Mammary epithelial cell (primary cell): ENCODE measurements around the gene TTLL12.

Source experiments
- EZH2 ChIP-seq: IDR thresholded peaks from 2 replicates; pipeline ENCODE4 v1.6.1; 2012; ENCODE audit warnings: low read length, inconsistent platforms, borderline replicate concordance
- TF ChIP-seq, protein P1 (sequence below), 2 donors: IDR thresholded peaks in 1 of 2; conservative IDR thresholded peaks in 1 of 2; 2 replicates each; pipeline ENCODE4 v1.5.1; 2011 to 2012; ENCODE audit warnings: inconsistent platforms in 2 of 2, low read length in 2 of 2, mild to moderate bottlenecking in 2 of 2, control low read depth in 1 of 2, low read depth in 1 of 2; ENCODE audit not compliant: insufficient read depth in 1 of 2; ENCODE audit errors: extremely low read depth in 1 of 2

DNA sequence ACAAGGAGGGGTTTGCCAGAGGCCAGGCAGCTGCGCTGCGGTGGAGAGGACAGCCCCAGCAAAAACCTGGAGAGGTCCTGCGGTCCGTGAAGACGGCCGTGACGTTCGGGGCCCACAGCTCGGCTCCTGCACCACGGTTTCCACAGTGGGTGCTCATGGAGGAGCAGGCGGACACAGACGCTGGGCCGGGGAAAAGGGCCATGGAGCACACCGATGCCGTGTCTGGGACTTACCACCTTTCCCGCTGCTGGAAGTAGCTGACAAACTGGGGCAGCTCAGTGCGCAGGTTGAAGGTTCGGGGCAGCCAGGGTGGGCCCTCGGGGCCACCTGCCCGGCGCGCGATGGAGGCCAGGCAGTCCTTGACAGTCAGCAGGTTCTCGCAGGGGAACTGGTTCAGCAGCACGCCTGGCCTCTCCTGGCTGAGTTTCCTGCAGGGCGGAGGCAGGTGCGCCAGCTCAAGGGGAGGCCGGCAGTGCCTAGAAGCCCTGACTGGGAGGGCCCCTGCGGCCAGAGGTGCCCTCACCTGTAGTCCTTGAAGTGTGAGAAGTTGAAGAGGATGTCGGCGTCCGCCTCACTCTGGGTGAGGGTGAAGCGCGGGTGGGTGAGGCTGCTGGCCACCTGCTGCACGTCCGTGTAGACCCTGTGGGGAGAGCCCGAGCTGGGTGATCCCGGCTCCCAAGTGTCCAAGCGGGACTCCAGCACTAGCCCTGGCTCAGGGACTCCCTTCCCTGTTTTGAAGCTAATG lies 12.8 kb downstream of the TTLL12 start:
- TF ChIP-seq EZH2, result no peak
- TF ChIP-seq, protein P1, sequence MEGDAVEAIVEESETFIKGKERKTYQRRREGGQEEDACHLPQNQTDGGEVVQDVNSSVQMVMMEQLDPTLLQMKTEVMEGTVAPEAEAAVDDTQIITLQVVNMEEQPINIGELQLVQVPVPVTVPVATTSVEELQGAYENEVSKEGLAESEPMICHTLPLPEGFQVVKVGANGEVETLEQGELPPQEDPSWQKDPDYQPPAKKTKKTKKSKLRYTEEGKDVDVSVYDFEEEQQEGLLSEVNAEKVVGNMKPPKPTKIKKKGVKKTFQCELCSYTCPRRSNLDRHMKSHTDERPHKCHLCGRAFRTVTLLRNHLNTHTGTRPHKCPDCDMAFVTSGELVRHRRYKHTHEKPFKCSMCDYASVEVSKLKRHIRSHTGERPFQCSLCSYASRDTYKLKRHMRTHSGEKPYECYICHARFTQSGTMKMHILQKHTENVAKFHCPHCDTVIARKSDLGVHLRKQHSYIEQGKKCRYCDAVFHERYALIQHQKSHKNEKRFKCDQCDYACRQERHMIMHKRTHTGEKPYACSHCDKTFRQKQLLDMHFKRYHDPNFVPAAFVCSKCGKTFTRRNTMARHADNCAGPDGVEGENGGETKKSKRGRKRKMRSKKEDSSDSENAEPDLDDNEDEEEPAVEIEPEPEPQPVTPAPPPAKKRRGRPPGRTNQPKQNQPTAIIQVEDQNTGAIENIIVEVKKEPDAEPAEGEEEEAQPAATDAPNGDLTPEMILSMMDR (conservative IDR thresholded peaks at IDR 0.05 in 1 of 2, IDR thresholded peaks at IDR 0.05 in 1 of 2; ENCODE audit: extremely low read depth in 1 of 2, insufficient read depth in 1 of 2, low read depth in 1 of 2, low read length in 2 of 2), result no peak
